HG03457 (cell line): Measurements from ENCODE around the gene PHOX2A.

Source experiments
- ATAC-seq: cut with Tn5 transposase; IDR thresholded peaks from one replicate; pipeline ENCODE4 v1.9.1; 2021; ENCODE audit warnings: moderate number of reproducible peaks; ENCODE audit not compliant: unreplicated experiment

The PHOX2A gene

DNA sequence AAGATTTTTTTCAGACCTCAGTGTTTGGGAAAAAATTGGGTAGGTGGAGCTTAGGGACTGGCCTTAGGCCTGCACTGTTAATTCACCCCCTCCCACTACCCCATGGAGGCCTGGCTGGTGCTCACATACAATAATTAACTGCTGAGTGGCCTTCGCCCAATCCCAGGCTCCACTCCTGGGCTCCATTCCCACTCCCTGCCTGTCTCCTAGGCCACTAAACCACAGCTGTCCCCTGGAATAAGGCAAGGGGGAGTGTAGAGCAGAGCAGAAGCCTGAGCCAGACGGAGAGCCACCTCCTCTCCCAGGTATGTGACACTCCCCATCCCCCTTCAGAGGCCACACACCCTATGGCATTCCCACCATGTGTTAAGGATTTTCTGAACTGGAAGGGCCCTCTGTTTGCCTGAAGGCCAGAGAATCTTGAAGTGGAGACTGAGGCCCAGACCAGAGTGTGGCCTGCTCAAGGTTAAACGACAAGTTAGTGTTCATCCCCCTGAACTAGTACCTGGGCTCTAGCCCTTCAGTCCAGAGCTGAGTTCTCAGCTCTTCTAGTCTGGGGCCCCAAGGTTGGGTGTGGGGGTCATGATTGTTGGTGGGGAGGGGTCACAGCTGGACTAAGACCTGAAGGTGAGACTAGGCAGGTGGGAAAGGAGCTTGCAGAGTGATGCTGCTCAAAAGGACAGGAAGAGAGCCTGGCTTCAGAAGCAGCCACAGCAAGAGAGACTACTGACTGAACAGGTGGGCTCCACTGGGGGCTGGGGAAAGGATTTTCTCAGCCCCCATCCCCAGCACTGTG, 54.3 kb downstream of the PHOX2A start:
- no peak for ATAC-seq
